ENCODE measurements around the gene FOXC2. TPM values are rescaled to one million over a fixed set of nuclear protein-coding genes. Genes with fewer than 3 reads are reported as not detected.

Gene FOXC2
- polyA plus RNA-seq, 3 donors: not detected

DNA sequence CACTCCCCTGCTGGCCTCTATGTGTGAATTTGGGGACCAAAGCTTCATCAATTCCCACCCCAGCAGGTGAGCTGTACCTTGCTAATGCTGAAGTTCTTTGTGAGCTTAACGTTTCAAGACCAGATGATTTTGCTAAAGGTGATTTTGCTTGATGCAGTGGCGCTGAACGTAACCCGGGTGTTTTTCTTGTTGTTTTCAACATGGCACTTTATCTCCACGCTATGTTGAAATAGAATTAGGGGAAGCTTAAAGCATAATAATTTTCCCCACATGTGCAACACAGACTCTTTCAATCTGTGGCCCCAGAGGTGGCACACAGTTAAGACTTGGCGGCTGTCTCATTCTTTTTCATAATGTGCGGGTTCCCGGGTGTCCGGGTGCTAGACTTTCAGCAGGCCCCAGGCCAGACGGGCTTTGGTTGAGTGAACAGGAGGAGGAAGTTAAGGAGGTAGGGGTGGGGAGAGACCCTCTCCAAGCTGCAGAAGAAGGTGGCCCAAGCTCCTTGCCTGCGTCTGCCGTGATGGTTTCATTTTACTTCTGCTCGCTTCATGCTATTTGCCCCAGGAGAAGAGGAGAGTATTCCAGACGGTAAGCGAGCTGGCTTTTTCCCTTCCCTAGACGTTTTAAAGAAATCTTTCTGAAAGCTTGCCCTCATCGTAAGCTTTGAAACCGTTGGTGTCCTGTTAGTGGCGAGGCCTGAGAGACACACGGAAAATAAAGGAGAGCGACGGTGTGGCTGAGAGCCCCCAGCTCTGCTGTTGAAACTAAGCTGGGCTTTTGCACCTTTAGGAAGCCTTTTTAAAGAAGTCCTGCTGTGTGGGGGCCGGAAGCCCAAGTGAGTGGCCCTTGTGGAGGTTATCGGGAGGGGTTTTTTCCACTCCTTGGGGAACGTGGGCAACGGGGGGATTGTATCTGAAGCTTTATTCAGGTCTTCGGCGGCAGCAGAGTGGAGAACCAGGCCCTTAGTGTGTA lies 4.2 kb downstream of the FOXC2 start:
- Histone ChIP-seq H4K20me1 (ENCODE audit: insufficient read depth, low read length) (no peaks in the 10 kb centered on the region), H3K4me2 (replicated peaks; ENCODE audit: extremely low read depth, low read length, poor library complexity, severe bottlenecking) (no peak overlapping the region), H2AFZ (ENCODE audit: insufficient read depth, low read depth, low read length, poor library complexity, severe bottlenecking) (no peak overlapping the region), H3K4me1 (ENCODE audit: control insufficient read depth in 1 of 2, insufficient read depth in 2 of 2, low read length in 2 of 2) (peaks cover 3 to 9% of the 10 kb centered on the region in 2 donors), H3K27me3 (ENCODE audit: control insufficient read depth in 2 of 2, insufficient read depth in 2 of 2, low read length in 2 of 2) (peaks cover 25 to 74% of the 10 kb centered on the region in 2 donors), H3K9me3 (replicated peaks in 1 of 2; ENCODE audit: control insufficient read depth in 1 of 2, insufficient read depth in 1 of 2, low read length in 2 of 2) (peaks cover 0 to 3% of the 10 kb centered on the region in 2 donors), H3K27ac (ENCODE audit: low read depth in 1 of 2, low read length in 2 of 2) (no peak overlapping the region), H3K4me3 (replicated peaks in 1 of 3; ENCODE audit: low read depth in 2 of 3, low read length in 3 of 3) (no peak overlapping the region), H3K36me3 (replicated peaks in 1 of 2; ENCODE audit: control insufficient read depth in 1 of 2, insufficient read depth in 2 of 2, low read length in 2 of 2) (no peaks in the 10 kb centered on the region), H3K9ac (ENCODE audit: insufficient read depth, low read length, poor library complexity, severe bottlenecking) (no peak overlapping the region), H3K79me2 (ENCODE audit: insufficient read depth, low read length) (no peaks in the 10 kb centered on the region)
- Mint-ChIP-seq H3K27ac (peak overlapping the region in 1 of 7 donors; percentile 17), H3K36me3 (no peaks in the 10 kb centered on the region), H3K27me3 (ENCODE audit: low read depth in 3 of 3) (peaks cover 62 to 89% (median 75%) of the 10 kb centered on the region in 3 donors), H3K4me1 (peaks cover 8% of the 10 kb centered on the region), H3K9me3 (peaks cover 0 to 12% (median 3%) of the 10 kb centered on the region in 7 donors), H3K4me3 (peak overlapping the region in 1 of 2 donors; percentile 56)
- WGBS (ENCODE audit: insufficient coverage): 79% methylated on average over 19 of the region's 28 CpGs
- DNase-seq: no peak
- TF ChIP-seq, protein P1, sequence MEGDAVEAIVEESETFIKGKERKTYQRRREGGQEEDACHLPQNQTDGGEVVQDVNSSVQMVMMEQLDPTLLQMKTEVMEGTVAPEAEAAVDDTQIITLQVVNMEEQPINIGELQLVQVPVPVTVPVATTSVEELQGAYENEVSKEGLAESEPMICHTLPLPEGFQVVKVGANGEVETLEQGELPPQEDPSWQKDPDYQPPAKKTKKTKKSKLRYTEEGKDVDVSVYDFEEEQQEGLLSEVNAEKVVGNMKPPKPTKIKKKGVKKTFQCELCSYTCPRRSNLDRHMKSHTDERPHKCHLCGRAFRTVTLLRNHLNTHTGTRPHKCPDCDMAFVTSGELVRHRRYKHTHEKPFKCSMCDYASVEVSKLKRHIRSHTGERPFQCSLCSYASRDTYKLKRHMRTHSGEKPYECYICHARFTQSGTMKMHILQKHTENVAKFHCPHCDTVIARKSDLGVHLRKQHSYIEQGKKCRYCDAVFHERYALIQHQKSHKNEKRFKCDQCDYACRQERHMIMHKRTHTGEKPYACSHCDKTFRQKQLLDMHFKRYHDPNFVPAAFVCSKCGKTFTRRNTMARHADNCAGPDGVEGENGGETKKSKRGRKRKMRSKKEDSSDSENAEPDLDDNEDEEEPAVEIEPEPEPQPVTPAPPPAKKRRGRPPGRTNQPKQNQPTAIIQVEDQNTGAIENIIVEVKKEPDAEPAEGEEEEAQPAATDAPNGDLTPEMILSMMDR (IDR thresholded peaks at IDR 0.05): no peak
- intact Hi-C loops (cut with micrococcal nuclease): no loop called here

DNA sequence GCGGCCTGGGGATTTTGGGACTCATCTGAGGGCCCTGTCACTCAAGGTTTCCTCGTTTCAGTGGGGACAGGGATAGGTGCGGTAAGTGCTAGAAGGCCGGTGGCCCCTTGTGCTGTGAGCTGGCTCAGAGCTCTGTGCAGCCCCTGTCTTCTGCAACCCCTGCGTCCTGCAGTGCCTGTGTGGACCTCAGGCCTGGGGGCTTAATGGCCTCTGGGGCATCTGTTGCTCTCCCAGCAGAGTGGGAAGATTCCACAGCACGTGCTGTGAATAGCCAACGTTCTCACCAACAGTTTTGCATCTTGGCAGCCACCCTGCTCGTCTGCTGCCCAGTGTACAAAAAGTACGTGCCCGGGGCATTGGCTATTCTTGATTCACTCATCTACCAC lies 4.9 kb downstream of the FOXC2 start:
- H3K4me1 Mint-ChIP-seq: peaks cover 11% of the 10 kb centered on the region
- DNase-seq: no peak
- Histone ChIP-seq H2AFZ (ENCODE audit: insufficient read depth, low read depth, low read length, poor library complexity, severe bottlenecking) (no peak overlapping the region), H3K4me1 (ENCODE audit: control insufficient read depth in 1 of 2, insufficient read depth in 2 of 2, low read length in 2 of 2) (peaks cover 10 to 16% of the 10 kb centered on the region in 2 donors), H3K9me3 (replicated peaks in 1 of 2; ENCODE audit: control insufficient read depth in 1 of 2, insufficient read depth in 1 of 2, low read length in 2 of 2) (peaks cover 0 to 2% of the 10 kb centered on the region in 2 donors), H3K4me2 (replicated peaks; ENCODE audit: extremely low read depth, low read length, poor library complexity, severe bottlenecking) (no peak overlapping the region), H3K36me3 (replicated peaks in 1 of 2; ENCODE audit: control insufficient read depth in 1 of 2, insufficient read depth in 2 of 2, low read length in 2 of 2) (no peaks in the 10 kb centered on the region), H3K27ac (ENCODE audit: low read depth in 1 of 2, low read length in 2 of 2) (no peak overlapping the region), H3K9ac (ENCODE audit: insufficient read depth, low read length, poor library complexity, severe bottlenecking) (no peak overlapping the region), H3K27me3 (ENCODE audit: control insufficient read depth in 2 of 2, insufficient read depth in 2 of 2, low read length in 2 of 2) (peaks cover 24 to 74% of the 10 kb centered on the region in 2 donors), H4K20me1 (ENCODE audit: insufficient read depth, low read length) (no peaks in the 10 kb centered on the region), H3K4me3 (replicated peaks in 1 of 3; ENCODE audit: low read depth in 2 of 3, low read length in 3 of 3) (no peak overlapping the region), H3K79me2 (ENCODE audit: insufficient read depth, low read length) (no peaks in the 10 kb centered on the region)
- 86% methylated on average over 7 of the region's 10 CpGs for WGBS (ENCODE audit: insufficient coverage)
- intact Hi-C loops (cut with micrococcal nuclease): no loop called here
- no peak overlapping the region for H3K4me3 Mint-ChIP-seq
- H3K27ac Mint-ChIP-seq: no peak overlapping the region
- no peaks in the 10 kb centered on the region for H3K36me3 Mint-ChIP-seq
- H3K9me3 Mint-ChIP-seq: peaks cover 0 to 17% (median 5%) of the 10 kb centered on the region in 7 donors
- TF ChIP-seq, protein P1 (IDR thresholded peaks at IDR 0.05): no peak
- peaks cover 63 to 89% (median 76%) of the 10 kb centered on the region in 3 donors for H3K27me3 Mint-ChIP-seq (ENCODE audit: low read depth in 3 of 3)

Data from CD14-positive monocyte (primary cell).